ENCODE results near the gene NACAD.

- no peak for TF ChIP-seq CTCF (IDR thresholded peaks at IDR 0.05; ENCODE audit: borderline replicate concordance, extremely low read depth, low read length, poor library complexity, severe bottlenecking)
- TF ChIP-seq EZH2 (IDR thresholded peaks at IDR 0.05; ENCODE audit: borderline replicate concordance, low read depth, low read length, severe bottlenecking), result no peak
These were observed 35.3 kb upstream of the NACAD start for GRCh38 chr7:45123913-45124710.
